ENCODE data around the gene TBC1D22A.

Gene TBC1D22A

DNA sequence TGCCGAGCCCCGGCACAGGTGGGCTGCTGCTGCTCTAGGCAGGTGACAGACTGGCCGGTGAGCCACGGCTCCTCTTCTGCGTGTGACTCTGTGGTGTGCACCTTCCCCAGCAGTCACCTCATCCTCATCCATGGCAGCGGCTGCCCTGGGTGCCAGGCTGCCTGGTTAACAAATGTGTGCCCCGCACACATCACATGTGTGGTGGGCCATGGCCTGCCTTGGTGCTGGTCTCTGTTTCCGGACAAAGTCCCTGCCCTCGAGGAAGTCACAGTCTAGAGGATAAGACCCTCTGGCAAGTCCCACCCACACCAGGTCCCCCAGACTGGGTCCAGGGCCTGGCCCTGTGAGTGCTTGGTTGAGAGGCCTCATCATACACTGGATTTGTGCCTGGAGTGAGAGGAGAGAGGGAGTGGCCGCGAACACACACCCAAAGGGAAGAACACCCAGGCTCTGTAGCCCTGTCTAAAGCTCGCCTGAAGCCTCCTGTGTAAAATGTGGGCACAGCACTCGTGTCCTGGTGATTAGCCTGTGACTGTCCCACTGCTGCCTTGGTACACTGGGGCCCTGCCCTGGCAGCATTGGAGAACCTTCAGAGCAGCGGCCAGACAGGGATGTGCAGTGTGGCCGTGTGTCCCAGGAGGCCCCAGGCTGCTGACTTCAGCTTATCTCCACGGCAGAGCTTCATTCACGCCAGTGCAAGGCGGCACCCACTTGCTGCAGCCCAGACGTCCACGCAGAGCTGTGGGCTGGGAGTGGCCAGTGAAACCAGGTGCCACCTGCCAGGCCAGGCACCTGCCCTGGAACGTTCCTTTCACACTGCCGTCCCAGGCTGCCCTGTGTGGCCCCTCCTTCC, 269.9 kb downstream of the TBC1D22A start:
- in situ Hi-C loops (cut with HindIII; ENCODE audit: low pct_unique_long_range_greater_than_20kb, low sequenced_read_pairs): no loop called here
- DNase-seq (ENCODE audit: low read depth in 1 of 2, low spot score in 1 of 2): no peak
- no peak for TF ChIP-seq JUND (IDR thresholded peaks at IDR 0.05; ENCODE audit: low read depth)

- DNase-seq (ENCODE audit: low read depth in 1 of 2, low spot score in 1 of 2): no peak
- in situ Hi-C loops (cut with HindIII; ENCODE audit: low pct_unique_long_range_greater_than_20kb, low sequenced_read_pairs): no loop called here
- no peak for TF ChIP-seq JUND (IDR thresholded peaks at IDR 0.05; ENCODE audit: low read depth)
Observed at GRCh38 chr22:47032956-47033647, 270.7 kb downstream of the TBC1D22A start.

DNA sequence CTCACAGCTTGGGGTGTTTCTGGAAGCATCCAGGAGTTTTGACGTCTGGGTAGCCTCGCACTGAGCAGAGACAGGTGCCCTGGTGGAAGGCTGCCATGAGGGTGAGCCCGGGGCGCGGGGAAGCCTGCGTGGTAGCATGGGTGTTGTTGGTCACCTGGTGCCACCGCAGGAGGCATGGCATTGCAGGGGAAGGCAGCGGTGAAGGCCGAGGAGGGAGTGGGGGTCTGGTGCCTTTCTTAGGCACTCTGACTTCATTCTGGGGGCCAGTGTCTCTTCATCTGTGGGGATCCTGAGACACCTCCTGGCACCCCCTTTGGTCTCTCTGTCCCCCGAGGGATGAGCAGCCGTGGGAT, 271.2 kb downstream of the TBC1D22A start:
- in situ Hi-C loops (cut with HindIII; ENCODE audit: low pct_unique_long_range_greater_than_20kb, low sequenced_read_pairs): no loop called here
- DNase-seq (ENCODE audit: low read depth in 1 of 2, low spot score in 1 of 2): no peak
- TF ChIP-seq JUND (IDR thresholded peaks at IDR 0.05; ENCODE audit: low read depth): no peak

GRCh38 chr22:47034076-47034808, 271.8 kb downstream of the TBC1D22A start:
- no peak for TF ChIP-seq JUND (IDR thresholded peaks at IDR 0.05; ENCODE audit: low read depth)
- DNase-seq (ENCODE audit: low read depth in 1 of 2, low spot score in 1 of 2): no peak
- in situ Hi-C loops (cut with HindIII; ENCODE audit: low pct_unique_long_range_greater_than_20kb, low sequenced_read_pairs): no loop called here

- in situ Hi-C loops (cut with HindIII; ENCODE audit: low pct_unique_long_range_greater_than_20kb, low sequenced_read_pairs): no loop called here
- DNase-seq (ENCODE audit: low read depth in 1 of 2, low spot score in 1 of 2): no peak
- no peak for TF ChIP-seq JUND (IDR thresholded peaks at IDR 0.05; ENCODE audit: low read depth)
Observed at GRCh38 chr22:47034905-47035419, 272.5 kb downstream of the TBC1D22A start.

DNA sequence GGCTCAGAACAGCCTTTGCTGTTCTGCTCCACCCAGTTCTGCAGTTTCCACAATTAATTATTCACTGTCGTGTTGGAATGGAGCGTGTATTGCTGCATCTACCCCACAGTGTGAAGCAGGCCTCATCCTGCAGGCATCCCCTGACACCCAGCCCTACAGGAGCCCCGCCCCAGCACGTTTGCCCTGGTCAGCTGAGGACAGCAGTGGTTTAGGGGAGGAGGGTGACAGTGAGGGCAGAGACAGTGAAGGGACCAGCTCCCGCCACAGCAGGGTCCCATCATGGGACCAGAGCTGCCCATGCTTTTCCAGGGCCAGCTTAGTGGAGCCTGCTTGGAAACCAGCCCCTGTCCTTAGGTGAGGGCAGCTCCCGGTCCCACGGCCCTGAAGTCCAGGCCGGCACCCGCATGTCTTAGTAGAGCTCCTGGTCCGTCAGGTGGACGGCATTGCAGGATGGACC, 273.0 kb downstream of the TBC1D22A start:
- TF ChIP-seq JUND (IDR thresholded peaks at IDR 0.05; ENCODE audit: low read depth): no peak
- no peak for DNase-seq (ENCODE audit: low read depth in 1 of 2, low spot score in 1 of 2)
- in situ Hi-C loops (cut with HindIII; ENCODE audit: low pct_unique_long_range_greater_than_20kb, low sequenced_read_pairs): no loop called here

GRCh38 chr22:47036352-47036751, 273.9 kb downstream of the TBC1D22A start:
- DNase-seq (ENCODE audit: low read depth in 1 of 2, low spot score in 1 of 2): no peak
- no peak for TF ChIP-seq JUND (IDR thresholded peaks at IDR 0.05; ENCODE audit: low read depth)
- in situ Hi-C loops (cut with HindIII; ENCODE audit: low pct_unique_long_range_greater_than_20kb, low sequenced_read_pairs): no loop called here

GRCh38 chr22:47036936-47037485, 274.6 kb downstream of the TBC1D22A start:
- DNase-seq (ENCODE audit: low read depth in 1 of 2, low spot score in 1 of 2): no peak
- TF ChIP-seq JUND (IDR thresholded peaks at IDR 0.05; ENCODE audit: low read depth): no peak
- in situ Hi-C loops (cut with HindIII; ENCODE audit: low pct_unique_long_range_greater_than_20kb, low sequenced_read_pairs): no loop called here

GRCh38 chr22:47038206-47038835, 275.9 kb downstream of the TBC1D22A start:
- in situ Hi-C loops (cut with HindIII; ENCODE audit: low pct_unique_long_range_greater_than_20kb, low sequenced_read_pairs): no loop called here
- TF ChIP-seq JUND (IDR thresholded peaks at IDR 0.05; ENCODE audit: low read depth): no peak
- DNase-seq (ENCODE audit: low read depth in 1 of 2, low spot score in 1 of 2): no peak

DNA sequence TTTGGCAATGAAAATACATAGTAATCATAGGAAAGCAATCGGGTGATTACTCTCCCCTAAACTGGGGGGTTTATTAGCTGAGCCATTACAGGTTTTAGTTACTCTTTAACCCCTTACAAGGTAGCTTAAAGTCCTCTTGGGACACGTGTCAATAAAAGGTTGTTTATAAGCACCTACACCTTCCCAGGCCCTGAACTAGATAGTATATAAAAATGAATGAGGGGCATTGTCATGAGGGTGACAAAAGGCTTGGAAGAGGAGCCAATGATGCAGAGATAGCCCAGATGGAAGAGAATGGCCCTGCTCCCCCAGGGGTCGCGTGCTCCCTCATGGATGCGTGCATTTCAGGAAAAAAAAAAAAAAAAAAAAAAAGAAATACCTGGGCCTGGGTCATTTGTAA, 276.9 kb downstream of the TBC1D22A start:
- no peak for TF ChIP-seq JUND (IDR thresholded peaks at IDR 0.05; ENCODE audit: low read depth)
- in situ Hi-C loops (cut with HindIII; ENCODE audit: low pct_unique_long_range_greater_than_20kb, low sequenced_read_pairs): no loop called here
- no peak for DNase-seq (ENCODE audit: low read depth in 1 of 2, low spot score in 1 of 2)

GRCh38 chr22:47040486-47041270, 278.2 kb downstream of the TBC1D22A start:
- DNase-seq (ENCODE audit: low read depth in 1 of 2, low spot score in 1 of 2): no peak
- TF ChIP-seq JUND (IDR thresholded peaks at IDR 0.05; ENCODE audit: low read depth): no peak
- in situ Hi-C loops (cut with HindIII; ENCODE audit: low pct_unique_long_range_greater_than_20kb, low sequenced_read_pairs): no loop called here

Data from T47D (cell line).